Stimulated activated naive CD8-positive, alpha-beta T cell treated with anti-CD3 and anti-CD28 coated beads, Interleukin-15, Interleukin-2, amounts not matched to agents 100 U/mL and 50 U/mL, for 24 hours (primary cell): ENCODE data around the gene ITIH1.

Source experiments
- ATAC-seq: fragments of 150-1000 bp; cut with Tn5 transposase; one replicate; pipeline ENCODE4 v1.10.0; 2021
- DNase-seq: peaks from one replicate; pipeline ENCODE4 v3.0.0; 2021

Gene ITIH1

DNA sequence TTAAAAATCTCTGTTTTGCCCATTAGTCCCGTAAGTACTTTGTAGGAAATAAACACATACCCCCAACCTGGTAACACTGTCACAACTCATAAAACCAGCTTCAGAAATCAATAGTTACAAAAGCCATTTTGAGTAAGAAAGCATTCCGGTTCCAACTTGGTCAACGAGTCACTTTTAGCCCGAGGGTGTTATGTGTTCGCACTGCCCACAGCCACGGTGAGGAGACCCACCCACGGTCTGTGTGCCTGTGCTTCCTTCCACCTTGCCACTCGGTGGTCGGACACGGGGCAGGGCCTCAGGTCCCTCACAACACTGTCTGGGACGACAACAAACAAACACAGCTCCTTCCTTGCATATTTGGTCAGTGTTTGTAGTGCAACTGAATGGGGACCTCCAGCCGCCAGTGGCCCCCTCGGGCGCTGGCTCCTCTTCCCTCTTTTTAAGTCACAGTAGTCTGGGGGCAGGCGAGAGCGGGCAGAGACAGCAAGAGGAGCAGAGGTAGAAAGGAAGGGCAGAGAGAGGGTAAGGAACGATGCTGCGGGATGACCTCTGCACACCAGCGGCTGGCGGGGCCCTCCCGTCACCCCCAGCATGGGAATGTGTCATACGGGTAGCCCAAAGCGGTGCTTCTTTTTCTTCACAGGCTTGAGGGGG, 62.6 kb downstream of the ITIH1 start:
- ATAC-seq = no peak

DNA sequence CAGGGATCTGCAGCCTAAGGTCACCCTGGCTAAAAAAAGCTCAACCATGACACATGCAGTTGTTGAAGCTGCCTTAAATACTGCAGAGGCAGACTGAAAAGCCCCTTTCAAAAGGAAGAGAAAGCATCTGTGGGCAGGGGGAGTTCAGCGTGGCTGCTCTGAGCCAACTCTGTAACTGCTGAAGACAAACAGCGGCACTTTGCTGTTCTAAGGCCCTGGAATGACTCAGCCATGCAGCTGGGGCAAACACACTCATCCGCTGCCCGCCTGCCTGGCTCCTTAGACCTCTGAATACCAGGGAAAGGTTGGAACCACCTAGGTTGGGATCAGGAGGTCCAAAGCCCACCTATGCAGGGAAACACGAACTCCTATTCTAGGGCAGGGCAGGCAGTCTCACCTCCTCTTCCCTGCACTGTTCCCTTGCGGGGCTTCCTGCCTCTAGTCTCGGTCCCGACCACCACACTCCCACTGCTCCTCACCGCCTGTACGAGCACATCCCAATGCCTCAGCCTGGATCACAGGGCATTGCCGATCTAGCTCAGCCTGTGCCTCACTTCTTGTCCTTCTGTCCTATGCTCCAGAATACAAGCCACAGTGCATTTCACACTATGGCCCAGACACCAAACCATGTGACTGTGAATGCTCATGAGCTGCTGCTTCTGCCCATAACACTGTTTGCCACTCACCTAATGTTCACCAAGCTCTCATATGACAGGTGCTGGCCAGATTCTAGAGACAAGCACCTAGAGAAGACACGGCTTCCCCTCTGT, 64.0 kb downstream of the ITIH1 start:
- ATAC-seq (no peak), DNase-seq (no peak)

More for the DNA sequence above, 62.6 kb downstream of the ITIH1 start:
- DNase-seq = no peak
